GM23248 (cell line): ENCODE measurements around the gene ANO10. TPM values are rescaled to one million over a fixed set of nuclear protein-coding genes. Genes with fewer than 3 reads are reported as not detected.

ENCODE experiments used
- DNase-seq: peaks from one replicate; pipeline ENCODE4 v3.0.0-alpha.2; 2015
- H2AFZ ChIP-seq: fragments of 200-600 bp; sonication (generic); 2 replicates; pipeline ENCODE4 v1.6.1; 2016; ENCODE audit warnings: antibody characterized with exemption
- H3F3A ChIP-seq: fragments of 200-600 bp; sonication (generic); 2 replicates; pipeline ENCODE4 v1.6.1; 2016; ENCODE audit warnings: mild to moderate bottlenecking, antibody characterized with exemption, mixed run types; ENCODE audit not compliant: insufficient read depth
- H3K27ac ChIP-seq: fragments of 200-600 bp; sonication (generic); 2 replicates; pipeline ENCODE4 v1.5.1; 2016; ENCODE audit warnings: mild to moderate bottlenecking
- H3K27me3 ChIP-seq: fragments of 200-600 bp; sonication (generic); replicated peaks from 2 replicates; pipeline ENCODE4 v1.6.1; 2016; ENCODE audit warnings: mild to moderate bottlenecking; ENCODE audit not compliant: insufficient read depth
- H3K36me3 ChIP-seq: fragments of 200-600 bp; sonication (generic); 2 replicates; pipeline ENCODE4 v1.6.1; 2016; ENCODE audit warnings: low read depth, mild to moderate bottlenecking
- H3K4me1 ChIP-seq: fragments of 200-600 bp; sonication (generic); 2 replicates; pipeline ENCODE4 v1.6.1; 2016; ENCODE audit warnings: mild to moderate bottlenecking; ENCODE audit not compliant: insufficient read depth
- H3K4me2 ChIP-seq: fragments of 200-600 bp; sonication (generic); one replicate; pipeline ENCODE4 v1.6.1; 2016; ENCODE audit warnings: mild to moderate bottlenecking; ENCODE audit not compliant: unreplicated experiment
- H3K4me3 ChIP-seq: fragments of 200-600 bp; sonication (generic); 2 replicates; pipeline ENCODE4 v1.5.1; 2016; ENCODE audit warnings: mild to moderate bottlenecking
- H3K79me2 ChIP-seq: fragments of 200-600 bp; sonication (generic); 2 replicates; pipeline ENCODE4 v1.6.1; 2016; ENCODE audit warnings: mild to moderate bottlenecking; ENCODE audit not compliant: insufficient read depth
- H3K9ac ChIP-seq: fragments of 200-600 bp; sonication (generic); 2 replicates; pipeline ENCODE4 v1.6.1; 2016; ENCODE audit warnings: mild to moderate bottlenecking
- H3K9me2 ChIP-seq: fragments of 200-600 bp; sonication (generic); 2 replicates; pipeline ENCODE4 v1.6.1; 2016; ENCODE audit warnings: mixed run types, mild to moderate bottlenecking, moderate library complexity; ENCODE audit not compliant: insufficient read depth
- H3K9me3 ChIP-seq: fragments of 200-600 bp; sonication (generic); one replicate; pipeline ENCODE4 v1.6.1; 2017; ENCODE audit warnings: low read depth
- H4K20me1 ChIP-seq: fragments of 200-600 bp; sonication (generic); 2 replicates; pipeline ENCODE4 v1.6.0; 2016; ENCODE audit not compliant: insufficient read depth
- EZH2 ChIP-seq: fragments of 200-600 bp; sonication (generic); IDR thresholded peaks from 2 replicates; pipeline ENCODE4 v1.6.1; 2018; ENCODE audit warnings: antibody characterized with exemption, mild to moderate bottlenecking; ENCODE audit not compliant: insufficient read depth, poor library complexity, severe bottlenecking
- EZH2phosphoT487 ChIP-seq: fragments of 200-600 bp; sonication (generic); IDR thresholded peaks from 2 replicates; pipeline ENCODE4 v1.6.1; 2018; ENCODE audit warnings: antibody characterized with exemption, moderate library complexity, mild to moderate bottlenecking, low read depth; ENCODE audit not compliant: insufficient read depth
- WGBS, 2 experiments: methylation state at CpG; one replicate each; pipeline ENCODE4 v1.1.6; 2015 to 2017; ENCODE audit warnings: low lambda C conversion rate in 2 of 2, low coverage in 1 of 2; ENCODE audit errors: missing lambda C conversion rate in 2 of 2; 5-methylcytosine and 5-hydroxymethylcytosine counted together
- in situ Hi-C: fragments of 300-500 bp; cut with MboI; formaldehyde crosslinking; loops from 2 replicates; pipeline ENCODE4 v1.15.0; 2020
- polyA plus RNA-seq: library from polyadenylated mRNA; unstranded; fragments of >200 nt; fragmentation: Nextera tagmentation; extraction: Ambion mirVana; gene quantifications from 2 replicates; pipeline ENCODE4 v1.2.1, GENCODE V29; 2016
- total RNA-seq: library from RNA; depleted of rRNA; stranded (reverse); fragments of >200 nt; shearing (Covaris generic); gene quantifications from 2 replicates; pipeline ENCODE4 v1.2.3, GENCODE V29; 2014

The ANO10 gene
- total and polyA plus RNA-seq, 2 experiments from 2014 or later = 51.1 to 73.2 TPM

GRCh38 chr3:43587303-43587702 is 34.5 kb downstream of the ANO10 start:
- peaks cover 8% of the 10 kb centered on the region; the same call in 1 of the 2 replicates for H3F3A ChIP-seq
- H3K27ac ChIP-seq = no peak overlapping the region
- H3K9me2 ChIP-seq = no peaks in the 10 kb centered on the region
- H3K4me3 ChIP-seq = no peak overlapping the region
- in situ Hi-C loops = no loop called here
- H3K4me1 ChIP-seq = 0 out of 2 replicates have a peak, but pooled peaks cover 9% of the 10 kb centered on the region
- 0 out of 2 replicates have a peak, but pooled peaks cover 4% of the 10 kb centered on the region for H3K36me3 ChIP-seq
- H2AFZ ChIP-seq = no peak overlapping the region
- H3K9ac ChIP-seq = no peak overlapping the region
- no peaks in the 10 kb centered on the region for H4K20me1 ChIP-seq
- H3K79me2 ChIP-seq = 0 out of 2 replicates have a peak, but pooled peaks cover 5% of the 10 kb centered on the region
- no peaks in the 10 kb centered on the region for H3K9me3 ChIP-seq
- no peak overlapping the region for H3K4me2 ChIP-seq
- WGBS, 2 experiments = 98 to 100% methylated on average over 3 of the region's 3 CpGs
- no peaks in the 10 kb centered on the region for H3K27me3 ChIP-seq
- TF ChIP-seq EZH2phosphoT487 (no peak), EZH2 (no peak)
- DNase-seq = no peak

- Histone ChIP-seq H3K4me3 (no peak overlapping the region), H3K27me3 (no peaks in the 10 kb centered on the region), H3K27ac (no peak overlapping the region), H3K9me2 (no peaks in the 10 kb centered on the region), H2AFZ (no peak overlapping the region), H3K4me1 (peaks cover 21% of the 10 kb centered on the region), H3K9ac (no peak overlapping the region), H3K9me3 (no peaks in the 10 kb centered on the region), H3F3A (peaks cover 19% of the 10 kb centered on the region), H3K36me3 (no peaks in the 10 kb centered on the region), H3K4me2 (no peak overlapping the region), H3K79me2 (0 out of 2 replicates have a peak, but pooled peaks cover 5% of the 10 kb centered on the region), H4K20me1 (no peaks in the 10 kb centered on the region)
- DNase-seq = peak; percentile 7
- in situ Hi-C loops = no loop called here
- TF ChIP-seq EZH2phosphoT487 (no peak), EZH2 (no peak)
- 92 to 95% methylated on average over 14 of the region's 14 CpGs for WGBS, 2 experiments
These were observed 37.6 kb downstream of the ANO10 start for GRCh38 chr3:43584043-43584826.

GRCh38 chr3:43583481-43583880 is 38.3 kb downstream of the ANO10 start:
- no peaks in the 10 kb centered on the region for H3K36me3 ChIP-seq
- H3F3A ChIP-seq = peaks cover 19% of the 10 kb centered on the region
- no peak overlapping the region for H2AFZ ChIP-seq
- in situ Hi-C loops = no loop called here
- H4K20me1 ChIP-seq = no peaks in the 10 kb centered on the region
- no peaks in the 10 kb centered on the region for H3K9me3 ChIP-seq
- no peak overlapping the region for H3K4me2 ChIP-seq
- H3K79me2 ChIP-seq = 0 out of 2 replicates have a peak, but pooled peaks cover 5% of the 10 kb centered on the region
- H3K9ac ChIP-seq = no peak overlapping the region
- WGBS, 2 experiments = 94 to 100% methylated on average over 4 of the region's 4 CpGs
- no peak for TF ChIP-seq EZH2
- TF ChIP-seq EZH2phosphoT487 = no peak
- no peaks in the 10 kb centered on the region for H3K9me2 ChIP-seq
- H3K4me3 ChIP-seq = no peak overlapping the region
- H3K27me3 ChIP-seq = no peaks in the 10 kb centered on the region
- no peak for DNase-seq
- H3K4me1 ChIP-seq = peaks cover 21% of the 10 kb centered on the region
- H3K27ac ChIP-seq = no peak overlapping the region

GRCh38 chr3:43582866-43583265 is 38.9 kb downstream of the ANO10 start:
- no peaks in the 10 kb centered on the region for H3K27me3 ChIP-seq
- H2AFZ ChIP-seq = no peak overlapping the region
- H3K4me2 ChIP-seq = no peak overlapping the region
- whole genome bisulfite sequencing, 2 experiments = 56 to 61% methylated on average over 1 of the region's 1 CpG
- H3F3A ChIP-seq = peaks cover 19% of the 10 kb centered on the region
- H4K20me1 ChIP-seq = no peaks in the 10 kb centered on the region
- no peak overlapping the region for H3K9ac ChIP-seq
- TF ChIP-seq EZH2 = no peak
- no peak for TF ChIP-seq EZH2phosphoT487
- no peaks in the 10 kb centered on the region for H3K9me3 ChIP-seq
- DNase-seq = peak; percentile 7
- no peaks in the 10 kb centered on the region for H3K9me2 ChIP-seq
- in situ Hi-C loops = no loop called here
- H3K4me1 ChIP-seq = peaks cover 21% of the 10 kb centered on the region
- no peaks in the 10 kb centered on the region for H3K36me3 ChIP-seq
- 0 out of 2 replicates have a peak, but pooled peaks cover 5% of the 10 kb centered on the region for H3K79me2 ChIP-seq
- H3K27ac ChIP-seq = no peak overlapping the region
- H3K4me3 ChIP-seq = no peak overlapping the region
